ENCODE measurements around the gene GNG8. TPM values are rescaled to one million over a fixed set of nuclear protein-coding genes. Genes with fewer than 3 reads are reported as not detected.

The GNG8 gene
- total RNA-seq, 1 experiment from 2014 or later = not detected

DNA sequence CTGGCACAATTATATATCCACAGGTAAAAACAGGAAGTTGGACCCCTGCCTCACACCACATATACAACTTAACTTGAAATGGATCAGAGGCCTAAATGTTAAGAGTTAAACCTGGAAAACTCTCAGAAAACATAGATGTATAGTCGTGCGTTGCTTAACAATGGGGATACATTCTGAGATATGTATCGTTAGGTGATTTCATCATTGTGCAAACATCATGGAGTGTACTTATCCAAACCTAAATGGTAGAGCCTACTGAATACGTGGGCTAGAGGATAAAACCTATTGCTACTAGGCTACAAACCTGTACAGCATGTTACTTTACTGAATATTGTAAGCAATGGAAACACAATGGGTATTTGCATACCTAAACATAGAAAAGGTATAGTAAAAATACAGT is 49.7 kb downstream of the GNG8 start:
- Mint-ChIP-seq H3K9me3 (ENCODE audit: unreplicated experiment) (no peaks in the 10 kb centered on the region), H3K27me3 (ENCODE audit: insufficient read depth, unreplicated experiment) (no peaks in the 10 kb centered on the region), H3K27ac (ENCODE audit: low read depth, unreplicated experiment) (no peak overlapping the region), H3K36me3 (ENCODE audit: insufficient read depth, unreplicated experiment) (no peaks in the 10 kb centered on the region), H3K4me3 (ENCODE audit: unreplicated experiment) (no peak overlapping the region), H3K4me1 (ENCODE audit: insufficient read depth, unreplicated experiment) (no peaks in the 10 kb centered on the region)
- TF ChIP-seq, protein P1, sequence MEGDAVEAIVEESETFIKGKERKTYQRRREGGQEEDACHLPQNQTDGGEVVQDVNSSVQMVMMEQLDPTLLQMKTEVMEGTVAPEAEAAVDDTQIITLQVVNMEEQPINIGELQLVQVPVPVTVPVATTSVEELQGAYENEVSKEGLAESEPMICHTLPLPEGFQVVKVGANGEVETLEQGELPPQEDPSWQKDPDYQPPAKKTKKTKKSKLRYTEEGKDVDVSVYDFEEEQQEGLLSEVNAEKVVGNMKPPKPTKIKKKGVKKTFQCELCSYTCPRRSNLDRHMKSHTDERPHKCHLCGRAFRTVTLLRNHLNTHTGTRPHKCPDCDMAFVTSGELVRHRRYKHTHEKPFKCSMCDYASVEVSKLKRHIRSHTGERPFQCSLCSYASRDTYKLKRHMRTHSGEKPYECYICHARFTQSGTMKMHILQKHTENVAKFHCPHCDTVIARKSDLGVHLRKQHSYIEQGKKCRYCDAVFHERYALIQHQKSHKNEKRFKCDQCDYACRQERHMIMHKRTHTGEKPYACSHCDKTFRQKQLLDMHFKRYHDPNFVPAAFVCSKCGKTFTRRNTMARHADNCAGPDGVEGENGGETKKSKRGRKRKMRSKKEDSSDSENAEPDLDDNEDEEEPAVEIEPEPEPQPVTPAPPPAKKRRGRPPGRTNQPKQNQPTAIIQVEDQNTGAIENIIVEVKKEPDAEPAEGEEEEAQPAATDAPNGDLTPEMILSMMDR (IDR thresholded peaks at IDR 0.05; ENCODE audit: unreplicated experiment) = no peak
- BruUV-seq (replicated peaks) = no TSS peak
- intact Hi-C loops (cut with micrococcal nuclease) = no loop called here
- ChIA-PET POLR2A (interaction anchor here (0.6 to 1.7 kb wide), 4 partner anchors 14 to 516 kb away, joined by 3 to 4 read pairs (median 4); no protein-coding TSS in a partner anchor), CTCF (interaction anchor here (0.7 to 1.6 kb wide), 2 partner anchors 57 to 365 kb away, joined by 3 to 4 read pairs; no protein-coding TSS in a partner anchor)
- DNase-seq (ENCODE audit: unreplicated experiment) = no peak

DNA sequence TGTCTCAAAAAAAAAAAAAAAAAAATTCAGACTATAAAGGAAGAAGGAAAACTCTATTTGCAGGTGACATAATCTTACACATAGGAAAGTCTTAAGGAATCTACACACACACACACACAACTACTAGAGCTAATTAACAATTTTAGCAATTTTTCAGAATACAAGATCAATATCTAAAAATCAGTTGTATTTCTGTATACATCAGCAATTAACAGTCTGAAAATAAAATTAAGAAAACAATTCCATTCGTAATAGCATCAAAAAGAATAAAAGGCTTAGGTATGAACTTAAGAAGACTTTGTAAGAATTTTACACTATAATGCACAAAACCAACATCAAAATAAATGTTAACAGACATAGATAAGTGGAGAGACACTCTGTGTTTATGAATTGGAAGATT is 50.5 kb downstream of the GNG8 start:
- BruUV-seq (replicated peaks) = no TSS peak
- Mint-ChIP-seq H3K36me3 (ENCODE audit: insufficient read depth, unreplicated experiment) (no peaks in the 10 kb centered on the region), H3K27me3 (ENCODE audit: insufficient read depth, unreplicated experiment) (no peaks in the 10 kb centered on the region), H3K4me1 (ENCODE audit: insufficient read depth, unreplicated experiment) (no peaks in the 10 kb centered on the region), H3K27ac (ENCODE audit: low read depth, unreplicated experiment) (no peak overlapping the region), H3K4me3 (ENCODE audit: unreplicated experiment) (no peak overlapping the region), H3K9me3 (ENCODE audit: unreplicated experiment) (no peaks in the 10 kb centered on the region)
- intact Hi-C loops (cut with micrococcal nuclease) = no loop called here
- TF ChIP-seq, protein P1 (IDR thresholded peaks at IDR 0.05; ENCODE audit: unreplicated experiment) = no peak
- POLR2A ChIA-PET = interaction anchor here (0.7 to 1.7 kb wide), 5 partner anchors 10 to 469 kb away, joined by 3 to 5 read pairs (median 4); no protein-coding TSS in a partner anchor
- CTCF ChIA-PET = interaction anchor here (0.7 to 1.6 kb wide), 2 partner anchors 56 to 365 kb away, joined by 3 to 4 read pairs; no protein-coding TSS in a partner anchor
- no peak for DNase-seq (ENCODE audit: unreplicated experiment)

Other genes starting within 250 kb of the GNG8 start
- gene CCDC8, start 222.6 kb downstream of the GNG8 start, total RNA-seq (2022) = not detected in 2 replicates
- not detected in 2 replicates for gene PNMA8C, start 207.3 kb downstream of the GNG8 start, total RNA-seq (2022)
- gene PNMA8A, start 164.6 kb downstream of the GNG8 start, total RNA-seq (2022) = 6.0 and 7.6 TPM in 2 replicates
- not detected in 2 replicates for gene PNMA8B, start 140.3 kb downstream of the GNG8 start, total RNA-seq (2022)
- 103 and 120 TPM in 2 replicates for gene CALM3, start 34.9 kb downstream of the GNG8 start, total RNA-seq (2022)
- not detected in 2 replicates for gene PTGIR, start 11.1 kb downstream of the GNG8 start, total RNA-seq (2022)
- 0.09 TPM in 1 of 2 replicates, not detected in the other for gene DACT3, start 25.0 kb upstream of the GNG8 start, total RNA-seq (2022)
- gene PRKD2, start 80.9 kb upstream of the GNG8 start, total RNA-seq (2022) = 30.4 and 35.9 TPM in 2 replicates
- 21.2 and 23.9 TPM in 2 replicates for gene FKRP, start 109.9 kb upstream of the GNG8 start, total RNA-seq (2022)
- gene STRN4, start 110.2 kb upstream of the GNG8 start, total RNA-seq (2022) = 90.1 and 92.3 TPM in 2 replicates
- gene SLC1A5, start 152.4 kb upstream of the GNG8 start, total RNA-seq (2022) = 372 and 417 TPM in 2 replicates
- gene AP2S1, start 214.6 kb upstream of the GNG8 start, total RNA-seq (2022) = 237 and 252 TPM in 2 replicates
- 46.9 and 52.1 TPM in 2 replicates for gene ARHGAP35, start 224.8 kb upstream of the GNG8 start, total RNA-seq (2022)

Data from MCF 10A (cell line).